Transverse colon (tissue), 4 donors: ENCODE measurements around the gene ZNF330. TPM values are rescaled to one million over a fixed set of nuclear protein-coding genes. Genes with fewer than 3 reads are reported as not detected.
A peak's percentile ranks its signal among the peaks of the same experiment; 100 is the strongest.

Experiments used
- DNase-seq: peaks from one replicate; pipeline ENCODE4 v3.0.0-alpha.2; 2019
- H3K27ac ChIP-seq, 4 donors: fragments of 200-600 bp; sonication (generic); 2 replicates each; pipeline ENCODE4 v1.5.1; 2016 to 2018; ENCODE audit warnings: inconsistent platforms in 4 of 4
- H3K27me3 ChIP-seq: fragments of 200-600 bp; sonication (generic); 2 replicates; pipeline ENCODE4 v1.5.1; 2017; ENCODE audit warnings: inconsistent platforms
- H3K36me3 ChIP-seq, 4 donors: fragments of 200-600 bp; sonication (generic); 2 replicates each; pipeline ENCODE4 v1.5.1; 2017 to 2019; ENCODE audit warnings: inconsistent platforms in 4 of 4
- H3K4me1 ChIP-seq, 4 donors: fragments of 200-600 bp; sonication (generic); 2 replicates each; pipeline ENCODE4 v1.5.1; 2017 to 2020; ENCODE audit warnings: inconsistent platforms in 4 of 4
- H3K4me3 ChIP-seq, 4 donors: fragments of 200-600 bp; sonication (generic); 1 replicate in 1 of 4; 2 replicates in 3 of 4; pipeline versions ENCODE4 v1.5.1 to v1.6.1; 2017 to 2019; ENCODE audit warnings: inconsistent platforms in 4 of 4
- H3K9me3 ChIP-seq, 2 donors: fragments of 200-600 bp; sonication (generic); 2 replicates each; pipeline ENCODE4 v1.5.1; 2017 to 2019; ENCODE audit warnings: inconsistent platforms in 2 of 2
- CTCF ChIP-seq, 5 experiments: fragments of 200-600 bp in 3 of 5; fragments of 450-650 bp in 2 of 5; sonication (generic) in 3 of 5; IDR thresholded peaks; 1 replicate in 2 of 5; 2 replicates in 3 of 5; pipeline ENCODE4 v1.5.1; 2016 to 2017; ENCODE audit warnings: antibody characterized with exemption in 5 of 5, inconsistent platforms in 3 of 5, mild to moderate bottlenecking in 2 of 5, moderate library complexity in 1 of 5
- EP300 ChIP-seq: sonication (generic); formaldehyde crosslinking; IDR thresholded peaks from one replicate; pipeline ENCODE4 v1.6.1; 2017; ENCODE audit warnings: antibody characterized with exemption, low read depth
- POLR2A ChIP-seq: fragments of 450-650 bp; IDR thresholded peaks from one replicate; pipeline ENCODE4 v1.6.1; 2016; ENCODE audit warnings: antibody characterized with exemption, mild to moderate bottlenecking, moderate library complexity
- POLR2AphosphoS5 ChIP-seq, 3 donors: sonication (generic); formaldehyde crosslinking; IDR thresholded peaks; one replicate each; pipeline ENCODE4 v1.6.1; 2016; ENCODE audit warnings: antibody characterized with exemption in 3 of 3
- WGBS, 2 donors: methylation state at CpG; one replicate each; pipeline ENCODE4 v1.1.5; 2018; ENCODE audit warnings: low coverage in 1 of 2; 5-methylcytosine and 5-hydroxymethylcytosine counted together
- in situ Hi-C, 4 donors: fragments of 200-750 bp; cut with MboI; loops; one replicate each; pipeline versions ENCODE4 v1.15.0 to v1.15.1; 2017; ENCODE audit warnings: low sequenced_read_pairs in 3 of 4, low pct_ligation_motif_present in 1 of 4, low pct_unique_long_range_greater_than_20kb in 1 of 4
- intact Hi-C: fragments of 100-400 bp; cut with DNase I; formaldehyde crosslinking; loops from one replicate; pipeline ENCODE4 v1.15.1; 2023; ENCODE audit warnings: low total_unique reads
- total RNA-seq, 4 donors: library from RNA; depleted of rRNA; stranded (reverse); fragments of >200 nt; gene quantifications; one replicate each; pipeline ENCODE4 v1.1.0, GENCODE V29; 2016

Gene ZNF330
- total RNA-seq: 100 to 1,000 TPM in 1 of 4 donors, 10 to 100 TPM in 2, 1 to 10 TPM in 1; 9.4 to 144 (median 22.0) TPM

DNA sequence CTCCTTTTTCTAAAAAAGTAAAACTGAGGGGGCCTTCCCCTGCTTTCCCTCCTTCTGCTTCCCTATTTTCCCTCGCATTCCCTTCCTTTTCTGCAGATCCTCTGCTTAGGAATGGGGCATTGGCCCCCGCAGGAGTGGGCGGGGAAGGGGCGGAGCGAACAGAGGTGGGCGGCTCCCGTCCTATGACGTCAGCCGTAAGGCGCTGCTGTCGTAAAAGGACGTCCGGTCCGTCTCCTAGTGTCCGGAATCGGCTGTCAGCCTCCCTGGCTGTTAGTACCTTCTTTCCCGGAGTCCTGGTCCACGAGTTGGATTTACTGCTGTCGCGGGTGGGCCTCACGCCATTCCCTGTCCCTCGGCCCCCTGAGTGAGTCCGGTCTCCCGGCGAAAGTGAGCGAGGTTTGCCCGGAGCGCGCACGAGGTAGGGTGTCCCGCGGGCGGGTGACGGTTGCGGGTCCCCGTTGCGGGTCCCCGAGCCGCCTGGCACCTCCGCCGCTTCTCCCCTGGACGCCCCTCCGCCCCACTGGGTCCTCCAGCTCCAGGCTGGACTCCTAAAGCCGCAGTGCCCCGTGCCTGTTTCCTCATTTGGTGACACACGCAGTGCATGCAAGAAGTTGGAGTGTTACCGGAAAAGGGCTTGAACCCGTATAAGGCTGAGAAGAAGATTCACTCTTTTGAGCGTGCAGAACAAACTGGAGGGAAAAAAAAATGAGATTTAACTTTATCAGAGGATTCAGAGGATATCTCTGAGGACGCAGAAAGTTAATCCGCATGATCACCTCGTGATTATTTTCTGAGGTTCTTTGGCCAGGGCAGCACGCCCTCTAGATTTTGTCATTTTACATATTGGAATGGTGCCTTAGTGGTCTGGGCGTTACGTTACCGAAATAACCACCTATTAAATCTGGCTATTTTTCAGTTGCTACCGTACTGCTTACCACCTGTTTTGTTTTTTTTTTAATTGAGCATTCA, at the start of gene ZNF330:
TSS of gene ZNF330 (plus strand) at position 205 of the 969 bp plus-strand sequence. CDS start 1,477 bp downstream, outside the sequence.
- intact Hi-C loops (no loop called here), in situ Hi-C loops (no loop called here)
- H3K9me3 ChIP-seq: no peaks in the 10 kb centered on the region
- DNase-seq: peak; percentile 93
- H3K4me3 ChIP-seq: peak within 1 kb of the TSS; percentile 88 to 96 (median 92)
- H3K27me3 ChIP-seq: no peaks in the 10 kb centered on the region
- peaks cover 0 to 9% (median 2%) of the 10 kb centered on the region in 4 donors for H3K36me3 ChIP-seq
- H3K4me1 ChIP-seq: peaks cover 3 to 25% (median 9%) of the 10 kb centered on the region in 4 donors
- 0% methylated on average over 12 to 44 of the region's 57 CpGs for WGBS, 2 donors
- TF ChIP-seq EP300 (no peak), CTCF (IDR thresholded peaks at IDR 0.05) (peak in 2 of 5 experiments; percentile 12 to 13), POLR2A (peak; percentile 77), POLR2AphosphoS5 (IDR thresholded peaks at IDR 0.05) (peak; percentile 95)
- peak within 1 kb of the TSS; percentile 92 to 97 (median 94) for H3K27ac ChIP-seq

- in situ Hi-C loops: no loop called here
- Histone ChIP-seq H3K9me3 (no peaks in the 10 kb centered on the region), H3K4me3 (no peak overlapping the region), H3K4me1 (no peaks in the 10 kb centered on the region), H3K27ac (no peak overlapping the region), H3K36me3 (no peaks in the 10 kb centered on the region), H3K27me3 (no peaks in the 10 kb centered on the region)
- TF ChIP-seq POLR2AphosphoS5 (IDR thresholded peaks at IDR 0.05) (no peak), CTCF (IDR thresholded peaks at IDR 0.05) (no peak), EP300 (no peak), POLR2A (no peak)
- no peak for DNase-seq
- intact Hi-C loops: no loop called here
- WGBS, 2 donors: 57 to 70% methylated on average over 1 of the region's 1 CpG
These were observed 46.2 kb upstream of the ZNF330 start for GRCh38 chr4:141174457-141174856.

- no peaks in the 10 kb centered on the region for H3K27me3 ChIP-seq
- intact Hi-C loops: no loop called here
- no peak for TF ChIP-seq EP300
- TF ChIP-seq POLR2AphosphoS5 (IDR thresholded peaks at IDR 0.05): no peak
- TF ChIP-seq POLR2A: no peak
- no peak for TF ChIP-seq CTCF (IDR thresholded peaks at IDR 0.05)
- 14 to 36% methylated on average over 1 of the region's 1 CpG for WGBS, 2 donors
- no peaks in the 10 kb centered on the region for H3K4me1 ChIP-seq
- no peak overlapping the region for H3K27ac ChIP-seq
- in situ Hi-C loops: no loop called here
- H3K4me3 ChIP-seq: no peak overlapping the region
- no peaks in the 10 kb centered on the region for H3K36me3 ChIP-seq
- H3K9me3 ChIP-seq: no peaks in the 10 kb centered on the region
- no peak for DNase-seq
These were observed 43.5 kb upstream of the ZNF330 start for GRCh38 chr4:141177171-141177570.

DNA sequence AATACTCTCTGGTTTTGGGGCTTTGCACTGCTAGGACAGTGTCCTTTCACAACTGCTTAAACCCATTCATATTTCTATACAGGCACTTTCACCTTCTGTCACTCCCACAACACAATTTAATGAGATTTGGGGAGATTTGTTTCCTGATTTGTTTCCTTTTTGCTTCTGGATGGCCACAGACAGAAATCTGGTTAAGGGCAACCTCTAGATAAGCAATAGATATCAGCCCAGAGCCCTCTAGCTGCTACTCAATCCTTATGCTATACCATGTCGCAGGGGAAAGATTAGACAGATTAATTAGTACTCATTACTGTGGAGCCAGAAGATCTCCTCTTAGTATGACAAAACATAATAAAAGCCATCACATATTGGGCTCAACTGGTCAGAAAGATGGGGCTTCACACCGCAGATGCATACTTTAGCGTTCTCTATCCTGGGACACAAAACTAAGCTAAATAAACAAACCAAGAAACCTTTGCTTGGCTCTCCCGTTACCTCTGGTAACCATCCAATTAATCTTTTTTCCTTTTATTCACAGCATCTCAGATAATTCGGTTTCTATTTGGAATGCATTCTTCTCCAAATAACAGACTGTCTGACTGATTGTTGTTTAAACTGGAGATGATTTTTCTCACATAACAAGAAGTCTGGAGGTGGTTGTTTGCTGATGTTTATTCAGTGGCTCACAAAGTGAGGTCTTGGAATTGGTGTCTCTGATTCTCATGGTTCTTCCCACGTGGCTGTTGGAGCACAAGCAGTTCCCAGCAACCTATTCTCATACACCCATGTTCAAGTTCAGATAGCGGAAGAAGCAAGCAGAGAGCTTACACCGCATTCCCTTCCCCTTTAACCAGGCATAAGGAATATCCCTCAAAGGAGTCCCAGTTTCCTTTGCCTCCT, 41.0 kb upstream of the ZNF330 start:
- in situ Hi-C loops (no loop called here), intact Hi-C loops (no loop called here)
- H3K27ac ChIP-seq: no peak overlapping the region
- no peak for DNase-seq
- H3K27me3 ChIP-seq: no peaks in the 10 kb centered on the region
- H3K4me1 ChIP-seq: no peaks in the 10 kb centered on the region
- no peak overlapping the region for H3K4me3 ChIP-seq
- TF ChIP-seq POLR2A (no peak), POLR2AphosphoS5 (IDR thresholded peaks at IDR 0.05) (no peak), EP300 (no peak), CTCF (IDR thresholded peaks at IDR 0.05) (no peak)
- no peaks in the 10 kb centered on the region for H3K9me3 ChIP-seq
- 46 to 53% methylated on average over 6 to 8 of the region's 8 CpGs for WGBS, 2 donors
- H3K36me3 ChIP-seq: no peaks in the 10 kb centered on the region
